Measurements from ENCODE around the gene BGN. TPM values are rescaled to one million over a fixed set of nuclear protein-coding genes. Genes with fewer than 3 reads are reported as not detected.

The BGN gene
- total RNA-seq, 1 donor from 2014 or later = 205 TPM

DNA sequence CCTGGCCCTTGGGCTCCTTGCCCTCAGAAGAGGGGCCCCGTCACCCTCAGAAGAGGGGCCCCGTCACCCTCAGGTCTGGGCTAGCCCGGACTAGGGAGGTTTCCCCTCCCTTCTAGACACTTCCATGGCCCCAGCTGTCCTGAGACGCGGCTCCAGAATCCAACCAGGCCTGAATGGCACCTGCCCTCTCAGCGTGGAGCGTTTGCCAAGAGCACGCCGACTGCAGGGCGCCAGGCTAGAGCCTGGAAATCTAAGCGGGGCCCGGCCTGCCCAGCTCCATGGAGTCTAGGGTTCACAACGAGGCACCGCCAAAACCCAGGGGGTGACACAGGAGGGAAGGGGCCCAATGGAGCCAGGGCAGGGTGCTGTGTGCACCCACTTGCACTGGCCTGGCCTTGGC is 14.8 kb downstream of the BGN start:
- no peak overlapping the region for H3K4me3 ChIP-seq
- no peaks in the 10 kb centered on the region for H3K27me3 ChIP-seq
- H3K4me1 ChIP-seq = no peaks in the 10 kb centered on the region
- no peak overlapping the region for H3K27ac ChIP-seq
- ATAC-seq (no peak), DNase-seq (no peak)
- TF ChIP-seq, protein P1, sequence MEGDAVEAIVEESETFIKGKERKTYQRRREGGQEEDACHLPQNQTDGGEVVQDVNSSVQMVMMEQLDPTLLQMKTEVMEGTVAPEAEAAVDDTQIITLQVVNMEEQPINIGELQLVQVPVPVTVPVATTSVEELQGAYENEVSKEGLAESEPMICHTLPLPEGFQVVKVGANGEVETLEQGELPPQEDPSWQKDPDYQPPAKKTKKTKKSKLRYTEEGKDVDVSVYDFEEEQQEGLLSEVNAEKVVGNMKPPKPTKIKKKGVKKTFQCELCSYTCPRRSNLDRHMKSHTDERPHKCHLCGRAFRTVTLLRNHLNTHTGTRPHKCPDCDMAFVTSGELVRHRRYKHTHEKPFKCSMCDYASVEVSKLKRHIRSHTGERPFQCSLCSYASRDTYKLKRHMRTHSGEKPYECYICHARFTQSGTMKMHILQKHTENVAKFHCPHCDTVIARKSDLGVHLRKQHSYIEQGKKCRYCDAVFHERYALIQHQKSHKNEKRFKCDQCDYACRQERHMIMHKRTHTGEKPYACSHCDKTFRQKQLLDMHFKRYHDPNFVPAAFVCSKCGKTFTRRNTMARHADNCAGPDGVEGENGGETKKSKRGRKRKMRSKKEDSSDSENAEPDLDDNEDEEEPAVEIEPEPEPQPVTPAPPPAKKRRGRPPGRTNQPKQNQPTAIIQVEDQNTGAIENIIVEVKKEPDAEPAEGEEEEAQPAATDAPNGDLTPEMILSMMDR (IDR thresholded peaks at IDR 0.05) = no peak
- no peaks in the 10 kb centered on the region for H3K36me3 ChIP-seq
- H3K9me3 ChIP-seq = no peaks in the 10 kb centered on the region
- intact Hi-C loops (cut with DNase I) = no loop called here

DNA sequence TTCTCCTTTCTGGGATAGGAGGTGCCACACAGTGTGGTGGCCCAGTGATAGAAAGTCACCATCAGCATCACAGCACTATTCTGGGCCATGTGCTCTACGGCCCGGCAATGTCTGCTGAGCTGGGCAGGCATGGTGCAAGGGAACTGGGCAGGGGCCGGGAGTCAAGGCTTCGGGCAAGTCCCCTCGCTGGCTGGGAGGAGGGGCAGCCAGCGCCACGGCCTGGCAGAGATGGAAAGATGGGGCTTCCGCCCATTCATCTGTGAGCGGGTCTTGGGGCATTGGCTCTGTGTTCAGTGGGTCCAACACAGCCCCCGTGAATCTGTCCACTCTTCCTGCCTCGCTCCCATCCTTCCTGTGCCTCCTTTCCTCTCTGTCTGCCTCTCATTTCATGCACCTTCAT is 15.6 kb downstream of the BGN start:
- ATAC-seq = no peak
- Histone ChIP-seq H3K27ac (no peak overlapping the region), H3K27me3 (no peaks in the 10 kb centered on the region), H3K36me3 (no peaks in the 10 kb centered on the region), H3K4me1 (no peaks in the 10 kb centered on the region), H3K4me3 (no peak overlapping the region), H3K9me3 (no peaks in the 10 kb centered on the region)
- TF ChIP-seq, protein P1 (IDR thresholded peaks at IDR 0.05) = no peak
- no peak for DNase-seq
- intact Hi-C loops (cut with DNase I) = no loop called here

DNA sequence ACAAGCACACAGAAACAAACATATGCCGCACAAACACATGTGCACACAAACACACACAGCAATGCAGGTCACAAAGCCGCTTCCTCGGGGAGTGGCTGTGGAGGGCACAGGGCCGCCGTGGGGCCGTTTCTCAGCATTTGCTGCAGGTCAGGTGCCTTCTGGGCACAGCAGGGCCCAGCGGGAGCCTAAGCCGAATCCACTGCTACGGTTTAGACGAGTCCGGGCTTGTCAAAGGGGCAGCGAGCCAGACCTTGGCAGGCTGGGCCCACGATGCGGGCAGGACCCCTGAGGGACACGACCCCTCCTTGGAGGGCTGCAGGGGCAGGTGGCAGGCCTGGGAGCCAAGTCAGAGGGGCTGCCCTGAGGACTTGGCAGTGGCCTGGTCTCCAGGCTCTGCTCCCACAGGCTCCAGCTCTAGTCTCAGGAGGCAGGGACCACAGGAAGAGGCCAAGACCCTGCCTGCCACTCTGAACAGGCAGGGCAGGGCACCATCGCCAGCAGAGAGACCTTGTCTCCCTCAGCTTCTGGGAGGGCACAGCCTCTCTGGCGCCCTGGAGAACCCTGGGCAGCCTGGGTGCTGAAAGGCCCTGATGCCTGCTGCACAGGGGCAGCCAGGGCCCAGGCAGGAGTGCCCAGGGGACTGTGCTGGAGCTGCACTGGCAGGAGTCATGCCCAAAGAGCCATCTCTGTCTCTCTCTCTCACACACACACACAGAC is 17.2 kb downstream of the BGN start:
- no peaks in the 10 kb centered on the region for H3K36me3 ChIP-seq
- no peaks in the 10 kb centered on the region for H3K27me3 ChIP-seq
- no peaks in the 10 kb centered on the region for H3K4me1 ChIP-seq
- no peaks in the 10 kb centered on the region for H3K9me3 ChIP-seq
- DNase-seq = no peak
- intact Hi-C loops (cut with DNase I) = no loop called here
- no peak for ATAC-seq
- TF ChIP-seq, protein P1 (IDR thresholded peaks at IDR 0.05) = no peak
- no peak overlapping the region for H3K27ac ChIP-seq
- no peak overlapping the region for H3K4me3 ChIP-seq

DNA sequence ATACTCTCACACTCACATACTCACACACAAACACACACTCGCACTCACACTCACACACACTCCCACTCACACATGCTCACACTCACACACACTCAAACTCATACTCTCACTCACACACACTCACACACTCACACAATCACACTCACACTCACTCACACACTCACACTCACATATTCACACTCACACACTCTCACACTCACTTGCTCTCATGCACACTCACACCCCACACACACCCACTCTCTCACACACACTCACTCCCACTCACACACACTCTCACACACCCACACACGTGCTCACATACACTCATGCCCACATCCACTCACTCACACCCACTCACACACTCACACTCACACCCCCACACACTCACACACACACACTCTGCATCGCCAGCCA is 17.7 kb downstream of the BGN start:
- TF ChIP-seq, protein P1 (IDR thresholded peaks at IDR 0.05) = no peak
- no peak overlapping the region for H3K4me3 ChIP-seq
- H3K36me3 ChIP-seq = no peaks in the 10 kb centered on the region
- H3K27ac ChIP-seq = no peak overlapping the region
- H3K27me3 ChIP-seq = no peaks in the 10 kb centered on the region
- ATAC-seq (no peak), DNase-seq (no peak)
- no peaks in the 10 kb centered on the region for H3K9me3 ChIP-seq
- intact Hi-C loops (cut with DNase I) = no loop called here
- no peaks in the 10 kb centered on the region for H3K4me1 ChIP-seq

DNA sequence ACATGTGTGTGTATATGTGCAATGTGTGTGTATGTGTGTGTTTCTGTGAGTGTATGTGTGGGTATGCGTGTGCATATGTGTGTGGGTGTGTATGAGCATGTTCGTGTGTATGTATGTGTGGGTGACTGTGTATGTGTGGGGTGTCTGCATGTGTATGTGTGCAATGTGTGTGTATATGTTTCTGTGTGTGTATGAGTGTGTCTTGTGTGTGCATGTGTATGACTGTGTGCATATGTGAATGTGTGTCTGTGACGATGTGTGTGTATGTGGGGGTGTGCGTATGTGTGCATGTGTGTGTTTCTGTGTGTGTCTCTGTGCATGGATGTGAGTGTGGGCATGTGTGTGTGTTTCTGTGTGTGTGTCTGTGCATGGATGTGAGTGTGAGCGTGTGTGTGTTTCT is 18.5 kb downstream of the BGN start:
- no peak for ATAC-seq
- Histone ChIP-seq H3K4me1 (no peaks in the 10 kb centered on the region), H3K36me3 (no peaks in the 10 kb centered on the region), H3K27ac (no peak overlapping the region), H3K9me3 (no peaks in the 10 kb centered on the region), H3K27me3 (no peaks in the 10 kb centered on the region), H3K4me3 (no peak overlapping the region)
- no peak for DNase-seq
- TF ChIP-seq, protein P1 (IDR thresholded peaks at IDR 0.05) = no peak
- intact Hi-C loops (cut with DNase I) = no loop called here

DNA sequence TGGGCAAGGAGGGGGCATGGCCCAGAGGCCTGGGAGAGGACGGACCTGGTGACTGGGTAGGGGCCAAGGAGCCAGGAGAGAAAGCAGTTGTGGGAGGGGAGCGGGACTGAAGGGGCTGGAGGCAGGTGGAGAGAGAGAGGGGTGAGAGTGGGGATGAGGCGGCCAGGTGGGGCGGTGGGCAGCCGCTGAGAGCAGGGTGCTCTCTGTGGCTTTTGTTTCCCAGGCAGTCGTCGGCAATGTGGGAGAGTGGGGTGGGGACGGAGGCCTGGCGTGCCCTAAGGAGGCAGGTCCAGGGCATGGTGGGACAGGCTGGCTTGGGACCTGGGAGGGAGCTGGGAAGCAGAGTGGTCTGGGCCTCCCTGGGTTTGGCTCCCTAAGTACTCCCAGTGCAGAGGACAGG is 19.5 kb downstream of the BGN start:
- intact Hi-C loops (cut with DNase I) = no loop called here
- ATAC-seq (no peak), DNase-seq (no peak)
- TF ChIP-seq, protein P1 (IDR thresholded peaks at IDR 0.05) = no peak
- Histone ChIP-seq H3K27ac (no peak overlapping the region), H3K4me3 (no peak overlapping the region), H3K27me3 (peaks cover 2% of the 10 kb centered on the region), H3K4me1 (no peaks in the 10 kb centered on the region), H3K9me3 (no peaks in the 10 kb centered on the region), H3K36me3 (no peaks in the 10 kb centered on the region)
